ENCODE data around the gene MGAT5.

Gene MGAT5

DNA sequence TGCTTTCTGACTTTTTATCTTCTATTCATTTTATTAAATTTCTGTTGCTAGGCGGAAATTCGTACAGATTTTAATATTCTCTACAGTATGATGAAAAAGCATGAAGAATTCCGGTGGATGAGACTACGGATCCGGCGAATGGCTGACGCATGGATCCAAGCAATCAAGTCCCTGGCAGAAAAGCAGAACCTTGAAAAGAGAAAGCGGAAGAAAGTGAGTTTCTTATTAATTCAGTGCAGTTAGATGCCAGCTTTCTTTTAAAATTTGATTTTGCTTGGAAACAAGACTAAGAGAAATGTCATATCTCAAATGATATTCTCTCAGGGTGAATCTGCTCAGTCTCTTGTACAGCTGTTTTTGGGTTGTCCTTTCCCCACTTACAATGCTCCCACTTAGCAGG is 84.3 kb downstream of the MGAT5 start:
- TF ChIP-seq NFIC (IDR thresholded peaks at IDR 0.05), result no peak
- TF ChIP-seq EP300 (IDR thresholded peaks at IDR 0.05; ENCODE audit: borderline replicate concordance), result no peak
- TF ChIP-seq, protein P1, sequence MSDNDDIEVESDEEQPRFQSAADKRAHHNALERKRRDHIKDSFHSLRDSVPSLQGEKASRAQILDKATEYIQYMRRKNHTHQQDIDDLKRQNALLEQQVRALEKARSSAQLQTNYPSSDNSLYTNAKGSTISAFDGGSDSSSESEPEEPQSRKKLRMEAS (IDR thresholded peaks at IDR 0.05), result no peak
- TF ChIP-seq, protein P2, sequence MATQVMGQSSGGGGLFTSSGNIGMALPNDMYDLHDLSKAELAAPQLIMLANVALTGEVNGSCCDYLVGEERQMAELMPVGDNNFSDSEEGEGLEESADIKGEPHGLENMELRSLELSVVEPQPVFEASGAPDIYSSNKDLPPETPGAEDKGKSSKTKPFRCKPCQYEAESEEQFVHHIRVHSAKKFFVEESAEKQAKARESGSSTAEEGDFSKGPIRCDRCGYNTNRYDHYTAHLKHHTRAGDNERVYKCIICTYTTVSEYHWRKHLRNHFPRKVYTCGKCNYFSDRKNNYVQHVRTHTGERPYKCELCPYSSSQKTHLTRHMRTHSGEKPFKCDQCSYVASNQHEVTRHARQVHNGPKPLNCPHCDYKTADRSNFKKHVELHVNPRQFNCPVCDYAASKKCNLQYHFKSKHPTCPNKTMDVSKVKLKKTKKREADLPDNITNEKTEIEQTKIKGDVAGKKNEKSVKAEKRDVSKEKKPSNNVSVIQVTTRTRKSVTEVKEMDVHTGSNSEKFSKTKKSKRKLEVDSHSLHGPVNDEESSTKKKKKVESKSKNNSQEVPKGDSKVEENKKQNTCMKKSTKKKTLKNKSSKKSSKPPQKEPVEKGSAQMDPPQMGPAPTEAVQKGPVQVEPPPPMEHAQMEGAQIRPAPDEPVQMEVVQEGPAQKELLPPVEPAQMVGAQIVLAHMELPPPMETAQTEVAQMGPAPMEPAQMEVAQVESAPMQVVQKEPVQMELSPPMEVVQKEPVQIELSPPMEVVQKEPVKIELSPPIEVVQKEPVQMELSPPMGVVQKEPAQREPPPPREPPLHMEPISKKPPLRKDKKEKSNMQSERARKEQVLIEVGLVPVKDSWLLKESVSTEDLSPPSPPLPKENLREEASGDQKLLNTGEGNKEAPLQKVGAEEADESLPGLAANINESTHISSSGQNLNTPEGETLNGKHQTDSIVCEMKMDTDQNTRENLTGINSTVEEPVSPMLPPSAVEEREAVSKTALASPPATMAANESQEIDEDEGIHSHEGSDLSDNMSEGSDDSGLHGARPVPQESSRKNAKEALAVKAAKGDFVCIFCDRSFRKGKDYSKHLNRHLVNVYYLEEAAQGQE (IDR thresholded peaks at IDR 0.05; ENCODE audit: low read depth), result no peak
- TF ChIP-seq EGR1 (IDR thresholded peaks at IDR 0.05), result no peak
- no peak for TF ChIP-seq CEBPB (IDR thresholded peaks at IDR 0.05)
- TF ChIP-seq USF1 (IDR thresholded peaks at IDR 0.05), result no peak
- no peak for TF ChIP-seq FOXM1 (IDR thresholded peaks at IDR 0.05; ENCODE audit: borderline replicate concordance, low read depth)
- no peak for TF ChIP-seq YY1 (IDR thresholded peaks at IDR 0.05; ENCODE audit: low read depth)
- TF ChIP-seq TEAD4 (IDR thresholded peaks at IDR 0.05), result no peak
- no peak for TF ChIP-seq TCF12 (IDR thresholded peaks at IDR 0.05; ENCODE audit: low read depth)
- no peak for TF ChIP-seq CREB1 (IDR thresholded peaks at IDR 0.05; ENCODE audit: low read depth)

- no peak for TF ChIP-seq TEAD4 (IDR thresholded peaks at IDR 0.05)
- TF ChIP-seq, protein P1 (IDR thresholded peaks at IDR 0.05), result no peak
- no peak for TF ChIP-seq USF1 (IDR thresholded peaks at IDR 0.05)
- TF ChIP-seq TCF12 (IDR thresholded peaks at IDR 0.05; ENCODE audit: low read depth), result no peak
- no peak for TF ChIP-seq RAD21 (IDR thresholded peaks at IDR 0.05; ENCODE audit: low read depth)
- TF ChIP-seq NFIC (IDR thresholded peaks at IDR 0.05), result no peak
- TF ChIP-seq EP300 (IDR thresholded peaks at IDR 0.05; ENCODE audit: borderline replicate concordance), result no peak
- TF ChIP-seq, protein P2 (IDR thresholded peaks at IDR 0.05; ENCODE audit: low read depth), result no peak
- no peak for TF ChIP-seq ZBTB7A (IDR thresholded peaks at IDR 0.05; ENCODE audit: low read depth)
- no peak for TF ChIP-seq CREB1 (IDR thresholded peaks at IDR 0.05; ENCODE audit: low read depth)
- TF ChIP-seq YY1 (IDR thresholded peaks at IDR 0.05; ENCODE audit: low read depth), result no peak
Observed at GRCh38 chr2:134341476-134341875, 87.6 kb downstream of the MGAT5 start.

- TF ChIP-seq, protein P1 (IDR thresholded peaks at IDR 0.05), result no peak
- TF ChIP-seq CREB1 (IDR thresholded peaks at IDR 0.05; ENCODE audit: low read depth) (no peak), TCF12 (IDR thresholded peaks at IDR 0.05; ENCODE audit: low read depth) (no peak), TAF1 (IDR thresholded peaks at IDR 0.05; ENCODE audit: low read depth) (no peak), ZBTB7A (IDR thresholded peaks at IDR 0.05; ENCODE audit: low read depth) (no peak), YY1 (IDR thresholded peaks at IDR 0.05; ENCODE audit: low read depth) (no peak), TEAD4 (IDR thresholded peaks at IDR 0.05) (no peak), RAD21 (IDR thresholded peaks at IDR 0.05; ENCODE audit: low read depth) (no peak), CEBPB (IDR thresholded peaks at IDR 0.05) (no peak), EP300 (IDR thresholded peaks at IDR 0.05; ENCODE audit: borderline replicate concordance) (no peak), FOXM1 (IDR thresholded peaks at IDR 0.05; ENCODE audit: borderline replicate concordance, low read depth) (no peak), EGR1 (IDR thresholded peaks at IDR 0.05) (no peak)
- TF ChIP-seq, protein P2 (IDR thresholded peaks at IDR 0.05; ENCODE audit: low read depth), result no peak
Observed at GRCh38 chr2:134344954-134345697, 91.3 kb downstream of the MGAT5 start.

DNA sequence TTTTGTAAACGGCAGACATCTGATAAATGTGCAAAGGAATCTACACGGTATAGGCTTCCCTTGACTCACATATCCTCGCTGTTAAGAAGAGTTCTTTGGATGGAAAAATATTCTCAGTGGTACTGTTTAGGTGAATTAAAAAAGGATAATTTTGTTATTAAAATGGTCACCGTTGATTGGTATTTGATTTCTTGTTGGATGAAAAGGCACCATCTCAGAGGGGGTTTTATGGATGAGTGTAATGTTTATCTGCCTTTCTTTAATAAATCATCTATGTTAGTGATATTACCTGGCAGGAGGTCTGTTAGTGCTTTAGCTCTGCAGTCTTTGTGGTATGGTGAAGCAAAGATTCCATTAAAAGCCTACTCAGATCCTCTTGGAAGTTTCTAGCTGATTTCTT is 92.3 kb downstream of the MGAT5 start:
- TF ChIP-seq USF1 (IDR thresholded peaks at IDR 0.05) (no peak), EGR1 (IDR thresholded peaks at IDR 0.05) (no peak), CREB1 (IDR thresholded peaks at IDR 0.05; ENCODE audit: low read depth) (no peak), TEAD4 (IDR thresholded peaks at IDR 0.05) (no peak), EP300 (IDR thresholded peaks at IDR 0.05; ENCODE audit: borderline replicate concordance) (no peak)
